ENCODE data around the gene CHCHD3. TPM values are rescaled to one million over a fixed set of nuclear protein-coding genes. Genes with fewer than 3 reads are reported as not detected.

Gene CHCHD3
- total and polyA plus RNA-seq, 2 of the 4 experiments (the other 2 are of a cell fraction): 56.9 to 141 TPM

DNA sequence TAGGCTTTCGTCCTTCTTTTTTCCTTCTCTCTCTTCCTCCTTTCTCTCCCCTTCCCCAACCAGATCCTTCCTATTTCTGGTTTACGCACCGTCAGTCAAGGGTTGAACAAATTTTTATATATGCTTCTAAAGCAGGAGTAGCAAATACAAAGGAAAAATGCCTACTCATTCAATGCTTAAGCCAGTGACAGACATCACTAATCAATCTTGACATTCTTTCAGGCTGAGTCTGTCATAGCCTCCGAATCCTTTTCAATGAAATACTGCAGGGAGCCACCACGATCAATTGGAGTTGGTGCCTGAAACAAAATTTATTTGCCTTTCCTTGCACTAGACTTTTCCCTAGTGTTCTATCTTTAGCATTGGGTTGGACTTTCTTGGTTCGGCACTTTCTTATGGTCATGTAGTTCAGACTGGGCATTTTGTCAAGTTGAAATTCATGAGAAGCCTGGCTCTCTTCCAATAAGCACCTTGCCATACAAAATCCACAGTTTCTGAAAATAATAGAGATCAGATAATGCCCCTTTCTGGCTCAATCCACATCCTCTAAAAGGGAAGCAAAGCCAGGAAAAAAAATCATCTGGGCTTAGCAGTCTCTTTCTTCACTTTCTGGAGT is 266.1 kb downstream of the CHCHD3 start:
- no peak overlapping the region for H2BK15ac ChIP-seq (ENCODE audit: low read depth, low read length)
- H2BK120ac ChIP-seq (ENCODE audit: low read depth, low read length): no peak overlapping the region
- in situ Hi-C loops (cut with MboI; ENCODE audit: low sequenced_read_pairs): no loop called here
- no peak overlapping the region for H3K23ac ChIP-seq (ENCODE audit: low read depth, low read length)
- H4K5ac ChIP-seq (ENCODE audit: low read depth, low read length): no peak overlapping the region
- dilution Hi-C loops (cut with HindIII; ENCODE audit: low sequenced_read_pairs, unreplicated experiment): no loop called here
- intact Hi-C loops (cut with micrococcal nuclease): no loop called here
- no peak overlapping the region for H3K56ac ChIP-seq (ENCODE audit: extremely low read depth, insufficient read depth, low read length)
- no peak overlapping the region for H2AK9ac ChIP-seq (replicated peaks; ENCODE audit: low read depth, low read length, poor library complexity)
- no peaks in the 10 kb centered on the region for H4K20me1 ChIP-seq (ENCODE audit: insufficient read depth, low read length)
- peaks cover 0 to 4% of the 10 kb centered on the region in 2 experiments; a peak in 1 of 4 replicates for H3K79me1 ChIP-seq (ENCODE audit: low read depth in 1 of 2, low read length in 2 of 2)
- no peak overlapping the region for H3K4ac ChIP-seq (ENCODE audit: low read depth, low read length)
- no peaks in the 10 kb centered on the region for H3K27me3 ChIP-seq (ENCODE audit: control insufficient read depth, insufficient read depth, low read length)
- no peak overlapping the region for H2BK20ac ChIP-seq (ENCODE audit: low read depth, low read length)
- H3K27ac ChIP-seq (ENCODE audit: insufficient read depth, low read length): no peak overlapping the region
- H2AFZ ChIP-seq (replicated peaks; ENCODE audit: low read length, poor library complexity): no peak overlapping the region
- H3K36me3 ChIP-seq (ENCODE audit: control insufficient read depth, insufficient read depth, low read length): no peaks in the 10 kb centered on the region
- TF ChIP-seq, protein P1, sequence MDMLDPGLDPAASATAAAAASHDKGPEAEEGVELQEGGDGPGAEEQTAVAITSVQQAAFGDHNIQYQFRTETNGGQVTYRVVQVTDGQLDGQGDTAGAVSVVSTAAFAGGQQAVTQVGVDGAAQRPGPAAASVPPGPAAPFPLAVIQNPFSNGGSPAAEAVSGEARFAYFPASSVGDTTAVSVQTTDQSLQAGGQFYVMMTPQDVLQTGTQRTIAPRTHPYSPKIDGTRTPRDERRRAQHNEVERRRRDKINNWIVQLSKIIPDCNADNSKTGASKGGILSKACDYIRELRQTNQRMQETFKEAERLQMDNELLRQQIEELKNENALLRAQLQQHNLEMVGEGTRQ (IDR thresholded peaks at IDR 0.05; ENCODE audit: low read depth, low read length): no peak
- no peak for TF ChIP-seq MAFK (IDR thresholded peaks at IDR 0.05; ENCODE audit: low read depth, low read length)
- no peak for TF ChIP-seq RAD21 (IDR thresholded peaks at IDR 0.05; ENCODE audit: low read length)
- DNase-seq: peak; percentile 11
- ChIA-PET POLR2A (ENCODE audit: unreplicated experiment) (no interaction called here), CTCF (no interaction called here)
- no peaks in the 10 kb centered on the region for H3K9me3 ChIP-seq (ENCODE audit: control insufficient read depth, insufficient read depth, low read length)
- no peak overlapping the region for H3K18ac ChIP-seq (ENCODE audit: low read depth, low read length)
- no peak overlapping the region for H3K9ac ChIP-seq (ENCODE audit: low read depth, low read length)
- no peak overlapping the region for H2AK5ac ChIP-seq (ENCODE audit: low read depth, low read length)
- no peak for ATAC-seq (ENCODE audit: low read depth)
- H4K8ac ChIP-seq (ENCODE audit: low read depth in 2 of 2, low read length in 2 of 2): no peak overlapping the region
- 100% methylated on average over 2 of the region's 6 CpGs; no CpG with 5 or more reads in 1 of the 2 experiments for WGBS, 2 experiments (ENCODE audit: extremely low coverage in 2 of 2, insufficient read length in 1 of 2)
- no peak overlapping the region for H3K14ac ChIP-seq (replicated peaks; ENCODE audit: low read depth, low read length)
- no peak overlapping the region for H3K4me2 ChIP-seq (ENCODE audit: low read depth, low read length)
- no peak overlapping the region for H2BK5ac ChIP-seq (ENCODE audit: low read depth, low read length, poor library complexity, severe bottlenecking)
- no peak overlapping the region for H3K4me3 ChIP-seq (ENCODE audit: insufficient read depth, low read depth, low read length)
- BruUV-seq (replicated peaks): no TSS peak
- peaks cover 3% of the 10 kb centered on the region for H3K4me1 ChIP-seq (ENCODE audit: control insufficient read depth, insufficient read depth, low read length)
- H4K91ac ChIP-seq (ENCODE audit: insufficient read depth, low read depth, low read length): no peak overlapping the region
- no peaks in the 10 kb centered on the region; the same call in 1 of the 2 replicates for H3K9me1 ChIP-seq (ENCODE audit: insufficient read depth, low read length)
